ENCODE results near the gene RBM38.

DNA sequence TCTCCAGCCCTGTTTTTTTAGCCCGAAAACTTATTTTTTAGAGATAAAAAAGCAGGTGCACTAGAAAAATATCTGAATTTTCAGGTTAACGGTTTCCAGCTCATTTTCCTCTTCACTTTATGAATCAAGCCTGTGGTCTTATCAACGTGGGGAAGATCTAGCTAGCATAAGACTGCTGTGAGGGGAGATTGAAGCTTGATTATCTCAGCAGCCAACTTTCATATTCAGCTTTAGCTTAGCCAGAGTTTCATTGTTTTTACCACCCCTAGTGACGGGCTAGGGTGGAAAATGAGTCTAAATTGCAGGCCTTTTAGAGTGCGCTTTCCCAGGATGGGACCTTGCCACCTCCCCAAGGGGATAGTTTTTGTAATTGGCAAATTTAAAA is 11.9 kb upstream of the RBM38 start:
- TF ChIP-seq ZNF707 (CRISPR knock-in tag; conservative IDR thresholded peaks at IDR 0.05) (no peak), RNF2 (IDR thresholded peaks at IDR 0.05) (no peak), CTCF (IDR thresholded peaks at IDR 0.05 in 2 of 3, conservative IDR thresholded peaks at IDR 0.05 in 1 of 3; ENCODE audit: insufficient read depth in 2 of 3, low read depth in 1 of 3, low read length in 3 of 3) (no peak), BACH1 (tag; IDR thresholded peaks at IDR 0.05) (no peak), FOXP1 (CRISPR knock-in tag; IDR thresholded peaks at IDR 0.05) (no peak), HDGF (IDR thresholded peaks at IDR 0.05) (no peak), SMARCA4 (IDR thresholded peaks at IDR 0.05) (no peak), CREBBP (IDR thresholded peaks at IDR 0.05; ENCODE audit: low read depth, low read length) (no peak)
